HCT116 (cell line): ENCODE measurements around the gene KANSL3.

Source experiments
- CTCF ChIP-seq, 3 experiments: fragments of 200-600 bp in 1 of 3; sonication (generic) in 1 of 3; IDR thresholded peaks in 2 of 3; conservative IDR thresholded peaks in 1 of 3; 2 replicates each; pipeline ENCODE4 v1.5.1; 2012 to 2017; ENCODE audit warnings: low read depth in 2 of 3, low read length in 2 of 3, antibody characterized with exemption in 1 of 3, borderline replicate concordance in 1 of 3, control low read depth in 1 of 3, mild to moderate bottlenecking in 1 of 3, mixed read lengths in 1 of 3, mixed run types in 1 of 3, moderate library complexity in 1 of 3; ENCODE audit not compliant: insufficient read depth in 1 of 3
- ELF1 ChIP-seq: IDR thresholded peaks from 2 replicates; pipeline ENCODE4 v1.6.1; 2012; ENCODE audit warnings: low read depth, borderline replicate concordance
- EZH2phosphoT487 ChIP-seq: fragments of 200-600 bp; IDR thresholded peaks from 2 replicates; pipeline ENCODE4 v1.6.1; 2018; ENCODE audit warnings: antibody characterized with exemption, borderline replicate concordance
- JUND ChIP-seq: IDR thresholded peaks from 2 replicates; pipeline ENCODE4 v1.6.1; 2012
- POLR2AphosphoS5 ChIP-seq: IDR thresholded peaks from 2 replicates; pipeline ENCODE4 v1.6.1; 2011; ENCODE audit warnings: mild to moderate bottlenecking, low read depth, low read length, moderate library complexity
- ZNF274 ChIP-seq: fragments of 200-500 bp; sonication (Bioruptor generic); IDR thresholded peaks from 2 replicates; pipeline ENCODE4 v1.6.1; 2014; ENCODE audit warnings: mild to moderate bottlenecking, low read depth, low read length, inconsistent platforms

- TF ChIP-seq JUND: no peak
- TF ChIP-seq EZH2phosphoT487: no peak
- peak; percentile 39 to 68 (median 61); a peak in 5 of 6 replicates for TF ChIP-seq CTCF (IDR thresholded peaks at IDR 0.05 in 2 of 3, conservative IDR thresholded peaks at IDR 0.05 in 1 of 3; ENCODE audit: borderline replicate concordance in 1 of 3, insufficient read depth in 1 of 3, low read depth in 2 of 3, low read length in 2 of 3)
- no peak for TF ChIP-seq ELF1
- TF ChIP-seq ZNF274: no peak
- no peak for TF ChIP-seq POLR2AphosphoS5
Observed at GRCh38 chr2:96580771-96581170, 57.3 kb downstream of the KANSL3 start.
